GM12875 (cell line): Measurements from ENCODE around the gene AMBRA1.

Experiments used
- H3K4me3 ChIP-seq: one replicate; pipeline ENCODE4 v1.5.1; 2011; ENCODE audit warnings: low read depth, low read length, control low read depth
- CTCF ChIP-seq: IDR thresholded peaks from 2 replicates; pipeline ENCODE4 v1.5.1; 2011; ENCODE audit warnings: low read depth, mild to moderate bottlenecking, control low read depth, inconsistent platforms, low read length, moderate library complexity, borderline replicate concordance; ENCODE audit not compliant: insufficient read depth

The AMBRA1 gene

GRCh38 chr11:46417711-46418110 lies 176.1 kb downstream of the AMBRA1 start:
- H3K4me3 ChIP-seq = no peak overlapping the region
- no peak for TF ChIP-seq CTCF

DNA sequence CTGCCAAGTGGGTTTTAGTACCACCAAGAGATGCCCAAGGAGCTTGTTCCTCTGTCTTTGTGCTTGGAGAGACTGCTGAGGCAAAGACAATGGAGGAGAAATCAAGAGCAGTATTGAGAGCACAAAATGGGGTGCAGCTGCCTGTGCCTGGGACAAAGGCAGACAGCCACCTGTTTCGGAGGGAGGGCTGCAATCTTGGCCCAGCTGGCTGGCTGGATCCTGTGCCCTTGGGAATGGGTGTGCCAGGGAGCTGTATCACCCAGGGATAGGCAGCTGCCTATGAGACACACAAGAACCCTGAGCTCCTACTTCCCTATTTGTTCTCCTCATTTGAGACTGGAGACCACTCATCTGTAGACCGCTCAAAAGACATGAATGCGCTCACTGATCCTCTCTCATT lies 178.9 kb downstream of the AMBRA1 start:
- no peak overlapping the region for H3K4me3 ChIP-seq
- TF ChIP-seq CTCF = no peak

DNA sequence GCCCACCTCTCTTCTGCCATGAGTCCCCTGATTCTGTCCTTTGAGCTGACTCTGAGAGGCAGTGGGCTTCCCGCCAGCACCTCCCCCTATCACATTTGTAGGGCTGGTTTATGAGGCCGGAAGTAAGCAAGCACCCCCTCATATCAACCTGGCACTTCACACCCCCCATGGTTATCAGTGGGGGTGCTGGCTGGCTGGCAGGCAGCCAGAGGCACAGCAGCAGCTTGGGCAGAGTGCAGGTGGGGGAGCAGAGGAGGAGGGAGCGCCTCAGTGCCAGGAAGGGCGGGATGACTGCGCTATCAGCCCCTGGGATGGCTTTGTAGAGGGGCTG lies 179.4 kb downstream of the AMBRA1 start:
- TF ChIP-seq CTCF = no peak
- no peak overlapping the region for H3K4me3 ChIP-seq

- H3K4me3 ChIP-seq = no peak overlapping the region
- TF ChIP-seq CTCF = no peak
These were observed 179.9 kb downstream of the AMBRA1 start for GRCh38 chr11:46413760-46414465.

GRCh38 chr11:46410021-46410420 lies 183.8 kb downstream of the AMBRA1 start:
- TF ChIP-seq CTCF = no peak
- H3K4me3 ChIP-seq = no peak overlapping the region

DNA sequence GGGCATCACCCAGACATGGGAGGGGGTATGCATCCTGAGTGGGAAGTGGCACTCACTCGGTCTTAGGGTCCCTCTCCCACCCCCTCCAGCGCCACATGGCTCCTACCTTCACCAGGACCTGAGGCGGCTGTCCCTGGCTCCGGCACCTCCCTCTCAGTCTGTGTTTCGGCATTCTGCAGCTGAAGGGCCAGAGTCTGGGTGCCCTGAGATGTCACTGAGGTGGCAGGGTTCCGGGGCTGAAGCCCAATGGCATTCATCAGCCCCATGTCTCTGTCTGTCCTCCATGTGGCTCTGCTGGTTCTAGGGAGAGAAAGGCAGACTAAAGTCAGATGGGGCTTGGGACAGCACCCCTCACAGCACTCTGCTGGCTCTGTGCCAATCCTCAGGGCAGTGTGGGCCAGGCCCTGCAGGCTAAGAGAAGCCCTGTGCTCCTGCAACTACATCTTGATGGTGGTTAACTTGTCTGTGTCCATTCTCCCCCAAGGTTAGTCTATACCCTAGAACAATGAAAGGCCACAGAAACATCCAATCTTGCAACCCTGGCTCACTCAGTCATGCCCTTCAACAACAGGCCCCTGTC lies 185.3 kb downstream of the AMBRA1 start:
- no peak overlapping the region for H3K4me3 ChIP-seq

More for the DNA sequence above, 185.3 kb downstream of the AMBRA1 start:
- no peak for TF ChIP-seq CTCF
